HG03103 (cell line): ENCODE data around the gene NR3C2.

Experiments
- ATAC-seq: cut with Tn5 transposase; IDR thresholded peaks from one replicate; pipeline ENCODE4 v1.9.1; 2021; ENCODE audit warnings: low read depth; ENCODE audit not compliant: unreplicated experiment

Gene NR3C2

DNA sequence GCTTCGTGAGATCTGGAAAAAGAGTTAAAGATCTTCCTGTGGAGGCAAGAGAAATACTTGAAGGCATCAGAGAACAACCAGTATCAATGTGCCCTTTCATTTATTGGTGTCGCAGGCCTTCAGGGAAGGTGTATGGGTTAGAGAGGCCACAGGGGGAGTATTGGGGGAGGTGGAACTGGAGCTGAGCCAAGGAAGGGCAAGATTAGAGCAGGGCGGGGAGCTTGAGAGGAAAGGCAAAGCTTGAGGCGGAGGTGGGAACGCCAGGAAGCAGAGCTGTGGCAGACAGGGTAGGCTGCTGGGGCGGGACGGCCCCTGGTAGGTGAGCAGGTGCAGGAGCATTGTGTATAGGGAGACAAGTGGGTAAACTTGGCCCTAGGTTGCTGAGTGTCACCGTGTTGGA, 380.4 kb downstream of the NR3C2 start:
- ATAC-seq = no peak

DNA sequence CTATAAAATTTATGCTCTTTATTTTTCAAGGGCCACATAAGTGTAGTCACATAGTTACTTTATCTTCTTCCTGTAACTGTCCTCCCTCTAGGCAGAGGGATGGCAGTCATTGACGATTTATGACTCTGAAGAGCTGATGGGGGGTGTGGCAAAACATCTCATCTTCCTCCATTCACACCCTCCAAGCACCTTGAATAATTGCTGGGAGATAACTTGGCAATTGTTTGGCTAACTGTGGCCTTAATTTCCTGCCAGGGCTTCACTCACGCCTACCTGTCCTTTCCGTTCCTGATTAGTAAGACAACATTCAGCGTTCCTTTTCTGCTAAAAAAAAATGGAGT, 381.1 kb downstream of the NR3C2 start:
- no peak for ATAC-seq

DNA sequence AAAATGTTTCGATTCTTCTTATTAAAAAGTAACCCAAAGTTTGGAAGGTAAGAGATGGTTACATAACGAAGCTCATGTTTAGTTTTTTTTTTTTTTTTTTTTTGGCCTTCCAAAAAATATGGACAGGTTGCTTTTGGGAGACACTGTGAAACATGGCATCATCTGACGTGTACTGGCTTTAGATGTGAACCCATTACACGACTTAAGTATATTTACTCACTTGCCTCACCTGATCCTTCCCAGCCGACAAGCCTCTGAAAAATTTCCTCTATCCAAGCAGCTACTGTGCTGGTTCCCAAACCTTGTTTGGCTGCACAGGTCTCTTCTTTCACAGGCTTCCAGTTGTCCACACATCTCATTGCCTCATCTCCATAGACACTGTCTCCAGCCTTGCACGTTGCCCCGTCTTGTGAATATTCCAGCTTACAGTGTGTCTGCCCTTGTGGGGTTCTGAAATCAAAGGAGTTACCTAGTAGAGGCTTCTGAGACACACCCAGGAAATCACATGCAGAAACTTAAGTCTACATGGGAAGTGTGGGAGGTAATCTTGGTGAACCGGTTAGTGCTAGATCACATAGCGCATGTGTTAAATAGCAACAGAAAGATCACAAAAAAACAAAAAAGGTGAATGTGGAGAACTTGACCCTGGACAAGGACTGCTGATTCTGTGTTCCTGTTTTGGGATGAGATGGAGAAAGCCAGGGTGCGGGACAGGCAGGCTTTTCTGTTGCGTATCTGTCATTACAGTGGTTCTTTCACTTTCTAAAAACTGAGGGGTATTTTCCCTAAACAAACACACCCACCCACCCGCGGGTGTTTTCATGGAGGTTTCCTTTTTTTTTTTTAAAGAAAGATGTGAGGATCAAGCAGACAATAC, 381.7 kb downstream of the NR3C2 start:
- no peak for ATAC-seq

DNA sequence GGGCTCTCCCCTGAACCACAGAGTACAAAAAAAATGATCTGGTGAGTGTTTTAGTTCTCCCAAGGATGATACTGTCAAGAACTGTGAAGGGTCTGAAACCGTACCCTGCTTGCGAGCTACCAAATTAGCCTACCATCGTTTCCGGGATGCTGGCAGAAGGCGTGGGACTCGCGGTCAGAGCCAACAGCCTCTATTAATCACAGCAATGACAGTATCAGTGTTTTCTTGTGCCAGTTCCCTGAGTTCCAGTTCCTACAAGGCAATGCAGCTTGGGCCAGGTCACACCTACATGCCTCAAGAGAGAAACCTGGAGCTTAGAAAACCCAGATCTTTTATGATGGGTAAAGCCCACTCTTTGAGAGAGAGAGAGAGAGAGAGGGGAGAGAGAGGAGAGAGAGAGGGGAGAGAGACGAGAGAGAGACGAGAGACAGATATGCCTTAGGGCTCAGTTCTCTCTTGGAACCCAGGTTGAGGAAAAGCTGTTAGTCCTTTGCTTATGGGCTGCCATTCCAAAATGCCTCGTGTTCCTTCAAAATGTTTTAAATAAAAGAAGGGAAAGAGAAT, 382.5 kb downstream of the NR3C2 start:
- ATAC-seq = peak; percentile 13

DNA sequence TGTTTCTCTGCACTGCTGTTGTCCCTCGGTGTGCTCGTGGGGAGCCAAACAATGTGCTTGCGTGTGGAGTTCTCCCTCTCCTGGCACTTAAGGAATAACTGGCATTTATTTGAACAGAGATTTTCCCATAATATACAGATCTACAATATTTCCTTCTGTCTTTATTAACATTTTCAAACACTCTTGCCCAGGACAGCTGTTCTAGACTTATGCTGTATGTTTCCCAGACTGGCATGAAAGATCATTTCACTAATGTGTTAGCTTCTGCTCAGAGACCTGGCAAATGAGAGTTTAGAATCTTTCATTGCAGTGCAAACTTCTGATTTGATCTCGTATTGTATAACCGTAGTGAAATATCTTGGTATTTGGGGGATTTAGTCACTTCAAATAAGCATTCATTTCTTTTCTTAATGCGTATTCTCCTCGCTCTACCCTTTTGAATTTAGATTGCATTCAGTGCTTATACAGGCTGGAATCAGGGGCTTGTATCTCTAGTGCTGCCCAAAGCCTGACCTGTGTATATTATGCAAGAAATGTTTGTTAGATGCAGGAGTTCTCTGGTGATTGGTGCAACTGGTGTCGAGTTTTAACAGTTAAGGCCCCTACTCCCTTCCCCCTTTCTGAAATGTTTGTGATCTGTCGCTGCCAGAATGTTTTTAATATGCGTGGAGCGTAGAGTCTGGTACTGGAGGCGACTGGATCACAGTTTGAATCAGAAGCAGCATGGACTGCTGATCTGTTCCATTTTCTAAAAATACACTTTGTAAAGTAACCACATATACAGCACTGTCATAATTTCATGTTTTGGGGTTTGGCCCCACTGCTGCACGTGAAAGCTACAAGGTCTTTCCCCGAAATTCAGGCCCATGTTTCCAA, 384.0 kb downstream of the NR3C2 start:
- no peak for ATAC-seq

DNA sequence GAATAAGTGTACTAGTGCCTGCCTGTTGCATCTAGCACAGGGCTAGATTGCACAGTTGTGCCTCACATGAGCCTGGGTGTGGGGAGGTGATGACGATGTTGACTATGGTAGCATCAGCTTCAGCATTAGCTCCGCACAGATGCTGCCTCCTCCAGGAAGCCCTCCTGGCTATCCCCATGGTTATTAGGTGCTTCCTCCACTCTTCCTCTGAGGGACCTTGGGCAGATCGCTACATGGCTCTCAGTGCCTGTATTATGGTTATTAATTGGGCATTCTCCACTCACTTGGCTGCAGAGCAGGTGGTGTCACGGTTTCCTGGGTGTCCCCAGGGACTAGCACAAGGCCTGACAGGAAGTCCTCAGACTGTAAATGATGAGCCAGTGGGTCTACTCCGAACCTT, 384.7 kb downstream of the NR3C2 start:
- ATAC-seq = peak; percentile 30

DNA sequence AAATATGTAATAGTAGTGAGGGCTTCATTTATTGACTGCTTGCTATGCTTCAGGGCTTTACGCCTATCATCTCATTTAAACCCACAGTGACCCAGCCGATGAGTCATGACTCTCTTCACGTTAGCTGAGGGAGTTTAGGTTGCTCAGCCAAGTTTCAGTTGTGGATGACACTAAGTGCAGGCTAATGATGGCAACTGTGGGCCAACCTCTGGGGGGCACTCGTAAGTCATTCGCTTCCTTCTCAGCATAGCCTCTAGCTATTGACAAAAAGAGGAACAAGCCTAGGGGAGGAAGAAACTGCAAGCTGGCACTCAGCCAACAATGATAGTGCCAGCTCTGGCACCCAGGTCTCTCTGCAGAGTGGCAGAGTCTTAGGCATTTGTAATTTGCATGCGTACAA, 385.3 kb downstream of the NR3C2 start:
- ATAC-seq = peak; percentile 80

DNA sequence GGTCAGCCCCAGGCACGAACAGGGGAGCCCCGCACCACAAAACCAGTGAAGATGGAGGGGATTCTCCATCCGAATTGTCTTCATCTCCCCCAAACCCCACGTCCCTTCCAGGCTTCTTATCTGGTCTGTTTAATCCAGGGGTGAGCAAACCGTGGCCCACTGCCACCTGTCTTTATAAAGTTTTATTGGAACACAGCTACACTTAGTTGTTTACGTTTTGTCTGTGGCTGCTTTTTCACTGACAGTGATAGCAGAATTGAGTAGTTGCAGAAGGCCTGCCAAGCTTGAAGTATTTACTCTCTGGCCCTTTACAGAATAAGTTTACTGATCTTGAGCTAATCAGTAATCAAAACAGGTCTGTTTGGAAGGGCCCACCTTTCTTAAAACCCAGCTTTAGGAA, 386.4 kb downstream of the NR3C2 start:
- no peak for ATAC-seq

DNA sequence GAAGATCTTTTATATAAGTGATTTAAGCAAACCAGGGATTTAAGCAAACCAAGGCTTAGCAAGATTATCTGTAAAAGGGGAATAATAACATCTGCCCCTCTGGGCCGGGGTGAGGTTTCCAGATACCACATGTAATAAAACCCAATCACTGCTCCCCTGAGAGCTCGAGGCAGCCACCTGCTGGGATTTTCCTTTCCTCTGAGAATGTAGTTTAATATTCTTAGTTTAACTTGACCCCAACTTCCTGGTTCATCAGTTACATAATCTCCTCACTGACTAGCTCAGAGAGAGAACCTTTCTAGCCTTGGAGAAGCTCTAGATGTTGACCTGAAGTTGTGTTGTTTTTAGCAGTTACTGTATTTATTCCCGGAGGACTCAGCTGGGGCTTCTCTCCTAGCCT, 387.9 kb downstream of the NR3C2 start:
- ATAC-seq = no peak

DNA sequence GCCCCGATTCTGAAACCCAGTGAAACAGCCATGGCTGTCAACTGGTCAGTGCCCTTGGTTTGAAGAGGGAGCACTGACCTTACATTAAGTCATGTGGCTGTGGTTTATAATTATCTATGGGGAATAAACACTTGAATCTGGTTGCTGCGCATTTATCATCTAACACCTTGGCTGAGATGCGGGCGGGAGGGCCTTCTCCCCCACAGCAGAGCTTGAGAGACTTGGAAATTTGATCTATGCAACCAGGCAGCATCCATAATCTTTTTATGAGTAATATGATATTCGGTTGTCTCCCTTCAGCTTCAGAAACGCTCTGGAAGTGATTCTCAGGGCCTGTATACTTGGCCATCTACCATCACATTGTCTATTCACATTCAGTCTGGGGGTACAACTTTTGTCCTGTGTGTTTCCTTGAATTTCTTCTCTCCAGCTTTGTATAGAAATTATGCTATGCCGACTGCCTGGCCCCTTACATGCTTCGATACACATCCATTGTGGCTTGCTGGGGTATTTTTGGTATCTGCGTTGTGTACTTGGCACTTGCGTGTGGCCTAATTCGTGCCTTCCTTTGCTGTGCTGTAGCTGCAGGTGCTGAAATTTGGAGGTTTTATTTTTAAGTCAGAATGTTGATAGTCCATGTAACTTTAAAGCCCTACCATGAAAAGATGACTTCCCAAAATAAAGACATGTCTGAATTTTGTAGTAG, 388.8 kb downstream of the NR3C2 start:
- no peak for ATAC-seq

DNA sequence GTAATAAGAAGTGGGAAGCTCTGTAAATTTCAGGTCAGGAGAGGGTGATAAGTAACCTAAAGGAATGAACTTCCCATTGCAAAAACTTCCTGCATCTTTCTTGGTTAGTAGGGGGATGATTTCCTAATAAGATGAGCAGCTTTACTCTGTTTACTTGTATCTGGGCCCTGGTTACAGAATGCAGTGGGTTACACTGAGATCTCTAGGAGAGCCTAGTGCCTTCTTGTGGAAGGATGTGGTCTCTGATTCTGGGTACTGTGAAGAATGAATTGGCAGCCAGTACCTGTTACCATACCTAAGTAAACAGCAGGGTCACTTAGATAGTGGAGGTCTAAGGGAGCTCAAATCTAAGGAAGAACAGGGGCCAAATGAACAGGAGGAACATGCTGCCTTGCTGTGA, 389.8 kb downstream of the NR3C2 start:
- no peak for ATAC-seq

DNA sequence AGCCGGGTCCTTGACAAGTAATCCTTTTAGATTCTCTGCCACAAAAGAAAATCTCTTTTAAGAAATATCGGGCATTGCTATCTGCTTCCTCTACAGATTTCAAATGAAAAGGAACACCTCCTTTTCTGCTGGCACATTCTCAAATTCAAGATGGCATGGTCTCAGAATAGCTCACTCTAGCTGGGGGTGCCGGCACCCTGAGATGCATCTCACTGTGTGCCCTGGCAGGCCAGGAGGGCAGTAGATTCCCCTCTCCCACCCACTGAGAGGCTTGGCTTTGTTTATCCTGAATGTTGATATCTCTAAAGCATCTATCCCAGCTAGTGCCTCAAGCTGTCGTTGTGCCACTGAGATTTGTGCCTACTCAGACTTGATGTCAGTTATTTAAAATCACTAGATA, 390.8 kb downstream of the NR3C2 start:
- no peak for ATAC-seq

DNA sequence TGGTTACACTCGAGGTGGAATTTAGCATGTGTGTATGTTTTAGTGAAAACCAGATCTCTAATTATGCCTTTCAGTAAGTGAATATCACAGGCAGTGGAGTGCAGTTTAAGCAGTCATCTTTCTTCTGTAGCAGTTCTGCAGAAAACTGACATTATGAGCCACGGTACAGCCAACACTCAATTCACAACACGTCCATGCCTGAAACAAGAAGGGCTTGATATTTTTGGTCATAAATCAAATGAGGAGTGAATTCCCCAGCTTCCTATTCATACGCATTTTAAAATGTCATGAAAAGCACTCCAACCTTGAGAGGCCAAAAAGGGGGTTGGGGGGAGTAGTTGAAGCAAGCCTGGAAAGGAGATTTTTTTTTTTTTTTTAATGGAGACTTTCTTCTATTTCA, 393.6 kb downstream of the NR3C2 start:
- ATAC-seq = no peak

DNA sequence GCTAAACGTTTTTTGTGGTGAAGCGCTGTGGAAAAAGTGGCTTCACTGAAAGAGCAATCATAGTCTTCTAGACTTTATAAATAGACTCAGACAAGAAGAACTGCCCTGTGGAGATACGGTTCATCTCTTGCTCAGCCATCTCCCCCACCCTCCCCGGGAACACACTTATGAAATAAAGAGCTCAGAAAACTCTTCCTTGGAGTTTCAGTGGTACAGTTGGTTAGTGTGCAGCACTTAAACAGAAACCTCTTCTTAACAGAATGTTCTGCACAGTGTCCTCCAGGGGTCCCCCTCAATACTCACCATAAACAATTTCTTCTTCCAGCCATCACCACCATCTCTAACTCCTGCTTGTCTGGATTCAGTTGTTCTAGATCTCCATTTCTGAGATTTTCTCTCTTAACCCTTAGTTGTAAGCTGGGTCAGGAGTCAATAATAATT, 397.3 kb downstream of the NR3C2 start:
- peak; percentile 95 for ATAC-seq

DNA sequence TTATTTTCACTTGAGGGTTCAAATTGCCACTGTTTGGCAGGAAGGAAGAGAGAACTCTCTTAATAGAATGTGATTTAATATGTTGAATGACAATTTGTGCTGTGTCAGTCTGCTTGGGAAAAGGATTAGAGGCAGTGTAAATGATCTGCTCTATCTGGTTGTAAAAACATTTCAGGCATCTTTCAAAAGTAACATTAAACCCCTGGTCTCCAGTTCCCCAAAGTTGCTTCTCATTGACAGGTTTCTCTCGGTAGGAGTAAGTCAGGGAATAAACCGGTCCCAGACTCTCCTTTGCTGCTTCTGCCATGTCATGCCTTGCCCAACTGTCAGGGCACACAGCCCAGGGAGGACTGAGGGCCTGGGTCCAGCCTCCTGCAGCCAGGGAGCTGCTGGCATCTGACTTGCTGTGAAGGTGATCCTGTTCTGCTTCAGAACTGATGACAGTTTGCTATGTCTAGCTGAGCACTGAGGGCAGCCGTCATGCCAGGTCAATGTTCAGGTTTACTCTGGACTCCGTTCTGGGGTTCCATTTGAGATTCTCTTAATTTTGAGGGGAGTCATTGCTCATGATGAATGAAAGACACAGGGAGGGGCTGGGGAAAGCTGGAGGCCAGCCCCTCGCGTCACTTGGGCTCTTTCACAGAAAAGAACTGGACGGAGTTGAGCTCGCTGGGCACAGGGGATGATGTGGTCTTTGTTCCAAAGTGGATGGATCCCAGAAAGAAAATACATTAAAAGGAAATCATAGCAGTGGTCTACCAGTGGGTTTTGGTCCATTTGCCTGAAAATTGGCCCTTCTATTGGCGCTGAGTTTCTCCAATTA, 397.9 kb downstream of the NR3C2 start:
- ATAC-seq = no peak

DNA sequence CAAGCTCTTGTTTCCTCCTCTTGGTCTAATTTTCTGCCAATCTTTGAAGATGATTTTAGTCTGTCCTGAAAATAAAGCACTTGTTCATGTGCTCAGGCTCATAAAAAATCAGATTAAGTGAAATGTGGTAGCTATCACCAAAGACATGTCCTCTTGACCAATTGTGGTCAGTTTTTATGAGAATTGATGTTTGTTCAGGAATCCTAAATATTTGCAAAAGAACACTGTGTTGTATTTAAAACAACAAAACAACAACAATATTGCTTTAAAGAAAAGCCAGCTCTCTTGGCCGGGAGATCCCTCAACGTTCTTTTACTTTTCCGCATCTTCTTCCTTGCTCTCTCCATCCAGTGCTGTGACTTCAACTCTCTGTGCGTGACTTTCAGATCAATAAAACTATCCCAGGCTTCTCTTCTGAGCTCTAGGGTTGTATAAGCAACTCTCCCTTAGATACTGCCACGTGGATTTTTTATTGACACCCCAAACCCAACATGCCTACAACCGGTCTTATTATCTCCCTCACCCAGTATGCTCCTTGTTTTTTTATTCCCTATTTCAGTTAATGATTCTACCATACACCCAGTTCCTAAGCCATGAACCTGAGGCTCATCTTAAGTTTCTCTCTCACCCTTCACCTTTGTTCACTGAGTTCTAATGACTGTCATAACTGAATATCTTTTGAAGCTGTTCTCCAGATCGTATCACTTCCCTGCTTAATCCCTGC, 400.4 kb downstream of the NR3C2 start:
- ATAC-seq = no peak

DNA sequence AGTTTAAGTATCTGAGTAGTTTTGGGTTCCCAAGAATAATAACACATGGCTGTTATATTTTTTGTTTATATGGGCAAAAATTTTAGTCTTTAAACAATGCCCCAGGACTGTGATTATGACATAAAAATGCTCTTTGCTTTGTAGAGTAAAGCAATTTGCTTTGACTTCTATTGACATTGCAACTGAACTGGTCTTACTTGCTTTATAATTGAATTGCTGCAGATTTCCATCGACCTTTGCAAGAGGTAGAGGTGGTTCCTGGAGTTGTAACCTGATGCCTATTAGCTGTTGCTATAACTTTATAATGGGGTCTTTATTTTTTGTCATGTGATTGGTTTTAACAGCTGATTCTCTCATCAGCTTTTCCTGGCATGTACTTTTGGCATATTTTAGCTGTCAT, 407.4 kb downstream of the NR3C2 start:
- ATAC-seq = no peak

DNA sequence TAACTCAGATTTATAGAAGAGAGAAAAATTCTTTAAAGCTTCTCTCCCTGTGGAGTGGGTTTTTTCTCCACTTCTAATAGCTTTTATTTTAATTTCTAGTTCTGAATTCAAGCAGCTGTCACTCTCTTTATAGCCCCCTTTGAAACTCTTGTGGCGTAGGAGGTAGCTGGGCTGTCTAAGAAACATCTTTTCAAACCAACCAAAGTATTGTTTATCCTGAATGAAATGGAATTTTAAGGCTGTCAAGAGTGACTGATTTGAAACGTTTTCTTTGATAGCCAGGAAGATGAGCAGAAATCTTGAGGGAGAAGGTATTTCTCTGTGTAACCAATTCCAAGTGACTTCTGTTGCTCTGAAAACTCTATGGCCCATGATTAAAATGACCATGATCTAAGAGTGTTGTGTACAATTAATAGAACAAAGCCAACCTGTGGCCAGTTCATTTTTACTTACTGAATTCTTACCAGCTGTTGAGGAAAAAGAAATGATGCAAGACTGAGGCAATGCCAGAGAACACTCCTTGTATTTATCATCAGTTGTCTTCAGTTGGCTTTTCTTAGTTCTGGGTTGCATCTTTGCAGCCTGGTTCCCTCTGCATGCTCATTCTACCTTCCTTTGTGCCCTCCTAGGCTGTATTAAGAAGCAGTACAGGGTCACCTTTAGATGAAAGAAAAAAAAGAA, 411.9 kb downstream of the NR3C2 start:
- ATAC-seq = no peak

DNA sequence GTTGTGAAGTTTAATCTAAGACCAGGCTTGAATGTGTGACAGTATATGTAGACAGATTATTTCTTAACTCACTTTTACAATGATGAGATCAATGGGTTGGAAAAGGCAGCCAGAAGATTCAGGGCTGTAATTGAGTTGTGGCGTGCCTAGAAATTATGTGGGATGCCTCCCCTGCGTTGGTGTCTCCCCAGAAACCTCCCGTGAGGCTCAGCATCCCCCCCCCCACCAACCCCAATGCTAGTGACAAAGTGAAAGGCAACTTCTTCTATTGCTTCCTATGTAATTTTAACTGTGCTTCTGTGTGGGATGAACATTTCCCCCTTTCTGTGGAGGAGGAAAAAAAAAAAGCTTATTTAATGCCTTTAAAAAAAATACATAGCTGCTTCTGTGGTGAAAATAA, 412.4 kb downstream of the NR3C2 start:
- ATAC-seq = no peak
